B cell (primary cell): ENCODE data around the gene CEMIP2.

Source experiments
- CTCF ChIP-seq: fragments of 200-600 bp; IDR thresholded peaks from one replicate; pipeline ENCODE4 v1.8.0; 2022; ENCODE audit warnings: antibody characterized with exemption, mild to moderate bottlenecking
- EZH2 ChIP-seq: IDR thresholded peaks from 2 replicates; pipeline ENCODE4 v1.6.1; 2012; ENCODE audit warnings: borderline replicate concordance, low read depth, mild to moderate bottlenecking, moderate library complexity, low read length; ENCODE audit not compliant: insufficient read depth, poor library complexity, severe bottlenecking

- no peak for TF ChIP-seq EZH2
- no peak for TF ChIP-seq CTCF
Measured at GRCh38 chr9:71675105-71675856, 93.0 kb downstream of the CEMIP2 start.
